Breast epithelium (tissue), 3 donors: Measurements from ENCODE around the gene NSMCE4A.

Experiments
- CTCF ChIP-seq, 3 donors: fragments of 450-650 bp; IDR thresholded peaks; one replicate each; pipeline ENCODE4 v1.5.1; 2016 to 2017; ENCODE audit warnings: antibody characterized with exemption in 3 of 3, mild to moderate bottlenecking in 3 of 3, moderate library complexity in 3 of 3
- POLR2A ChIP-seq: fragments of 450-650 bp; IDR thresholded peaks from one replicate; pipeline ENCODE4 v1.6.1; 2016; ENCODE audit warnings: antibody characterized with exemption, mild to moderate bottlenecking, moderate library complexity

DNA sequence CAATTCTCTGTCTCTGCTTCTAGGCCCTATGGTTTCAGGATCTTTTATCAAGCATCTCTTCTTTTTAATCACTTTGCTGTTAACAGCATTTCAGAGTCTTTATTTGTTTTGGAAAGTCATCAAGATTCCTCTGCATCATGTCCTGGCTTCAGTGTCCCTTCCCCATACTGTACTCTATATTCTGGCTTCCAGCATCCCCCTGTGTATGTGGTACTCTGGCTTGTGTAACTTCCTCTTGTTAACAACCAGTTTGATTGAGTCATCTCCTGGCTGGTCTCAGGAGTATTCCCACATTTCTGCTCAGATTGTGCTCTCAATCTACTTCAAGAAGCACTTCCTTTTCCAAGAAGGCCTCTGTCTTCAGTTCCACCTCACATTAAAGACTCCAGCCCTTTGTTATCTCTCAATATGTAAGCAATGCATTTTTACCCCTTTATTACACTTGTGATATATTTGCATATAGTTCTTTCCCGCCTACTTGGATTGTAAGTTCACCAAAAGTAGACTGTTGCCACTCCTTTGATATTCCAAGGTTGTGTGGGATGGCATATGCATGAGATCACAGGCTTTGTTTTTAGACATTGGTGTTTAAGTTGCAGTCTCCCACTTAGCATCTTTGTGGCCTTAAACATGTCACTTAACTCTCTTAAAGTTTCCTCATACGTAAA lies 32.1 kb downstream of the NSMCE4A start:
- TF ChIP-seq CTCF (IDR thresholded peaks at IDR 0.05) (no peak), POLR2A (no peak)
